Epithelial cell of prostate (primary cell): Measurements from ENCODE around the gene TGFBR1.

ENCODE experiments used
- DNase-seq: peaks from one replicate; pipeline ENCODE4 v3.0.0-alpha.2; 2011; ENCODE audit warnings: low read depth, low spot score
- H3K27ac ChIP-seq: fragments of 450-650 bp; 2 replicates; pipeline ENCODE4 v1.5.1; 2017; ENCODE audit warnings: mild to moderate bottlenecking

TGFBR1 gene

DNA sequence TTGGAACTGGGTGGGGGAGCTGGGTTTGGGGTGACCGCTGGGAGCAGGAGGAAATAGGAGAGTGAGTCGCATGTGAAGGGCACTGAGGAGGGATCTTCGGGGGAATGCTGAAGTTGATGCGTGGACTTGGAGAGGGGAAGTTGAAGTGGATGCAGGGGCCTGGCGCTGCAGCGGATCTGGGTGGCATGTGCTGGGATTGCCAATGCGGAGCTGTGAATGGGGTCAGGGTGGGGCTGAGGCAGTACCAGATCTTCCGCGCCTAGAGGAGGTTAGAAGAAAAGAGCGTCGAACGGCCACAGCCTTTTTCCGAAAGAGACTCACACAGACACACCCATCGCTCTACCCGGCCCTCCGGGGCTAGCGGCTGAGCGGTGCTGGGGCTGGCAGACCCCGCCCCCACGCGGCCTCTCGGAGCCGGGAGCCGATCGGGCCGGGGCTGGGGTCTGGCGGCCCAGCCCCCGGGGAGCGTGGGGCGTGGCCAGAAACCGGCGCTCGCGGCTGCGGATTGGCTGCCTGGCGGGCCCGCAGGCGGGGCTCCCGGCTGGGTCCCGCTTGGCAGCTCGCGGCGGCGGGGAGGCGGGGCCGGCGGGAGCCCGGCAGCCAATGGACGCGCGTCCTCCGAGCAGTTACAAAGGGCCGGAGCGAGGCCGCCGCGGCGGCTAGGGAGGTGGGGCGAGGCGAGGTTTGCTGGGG, at the start of gene TGFBR1:
TGFBR1 (plus strand) TSS at position 655 of the 693 bp plus-strand sequence. CDS start 93 bp downstream, outside the sequence.
- peak; percentile 60 for DNase-seq
- peak within 1 kb of the TSS; percentile 88 for H3K27ac ChIP-seq

DNA sequence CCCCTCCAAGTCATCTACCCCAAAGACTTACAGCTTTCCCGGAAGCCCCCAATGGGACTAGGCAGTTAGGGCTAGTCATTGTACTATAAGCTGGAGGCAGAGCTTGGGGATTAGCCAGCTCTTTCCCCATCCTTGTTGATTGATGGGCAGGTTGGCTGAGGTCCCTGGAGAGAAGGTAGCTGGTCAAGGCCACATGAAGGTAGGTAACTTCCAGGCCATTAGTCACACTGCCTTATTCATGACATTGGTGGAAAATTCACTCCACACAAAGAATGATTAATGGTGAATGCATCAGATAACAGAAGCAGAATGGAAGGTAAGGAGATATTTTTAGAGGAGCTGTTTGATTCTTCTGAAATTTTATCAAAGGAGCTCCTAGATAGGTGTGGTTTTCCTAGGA, 49.5 kb upstream of the TGFBR1 start:
- H3K27ac ChIP-seq: peak overlapping the region; percentile 20

DNA sequence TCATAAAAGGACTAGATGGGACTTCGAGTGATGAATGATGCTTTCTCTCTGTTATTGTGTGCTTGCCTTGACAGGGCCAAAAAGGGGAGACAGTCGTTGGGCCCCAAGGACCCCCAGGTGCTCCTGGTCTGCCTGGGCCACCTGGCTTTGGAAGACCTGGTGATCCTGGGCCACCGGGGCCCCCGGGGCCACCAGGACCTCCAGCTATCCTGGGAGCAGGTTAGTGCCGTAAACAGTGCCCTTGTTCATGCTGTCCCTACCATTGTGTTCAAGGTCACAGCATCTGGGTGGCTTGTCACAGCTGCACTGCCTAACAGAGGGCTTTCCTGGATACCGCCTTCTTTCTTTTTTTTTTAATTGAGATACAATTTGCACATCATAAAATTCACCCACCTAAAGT, 48.7 kb upstream of the TGFBR1 start:
- H3K27ac ChIP-seq: no peak overlapping the region
- DNase-seq: no peak

More for the DNA sequence above, 49.5 kb upstream of the TGFBR1 start:
- DNase-seq: peak; percentile 72

DNA sequence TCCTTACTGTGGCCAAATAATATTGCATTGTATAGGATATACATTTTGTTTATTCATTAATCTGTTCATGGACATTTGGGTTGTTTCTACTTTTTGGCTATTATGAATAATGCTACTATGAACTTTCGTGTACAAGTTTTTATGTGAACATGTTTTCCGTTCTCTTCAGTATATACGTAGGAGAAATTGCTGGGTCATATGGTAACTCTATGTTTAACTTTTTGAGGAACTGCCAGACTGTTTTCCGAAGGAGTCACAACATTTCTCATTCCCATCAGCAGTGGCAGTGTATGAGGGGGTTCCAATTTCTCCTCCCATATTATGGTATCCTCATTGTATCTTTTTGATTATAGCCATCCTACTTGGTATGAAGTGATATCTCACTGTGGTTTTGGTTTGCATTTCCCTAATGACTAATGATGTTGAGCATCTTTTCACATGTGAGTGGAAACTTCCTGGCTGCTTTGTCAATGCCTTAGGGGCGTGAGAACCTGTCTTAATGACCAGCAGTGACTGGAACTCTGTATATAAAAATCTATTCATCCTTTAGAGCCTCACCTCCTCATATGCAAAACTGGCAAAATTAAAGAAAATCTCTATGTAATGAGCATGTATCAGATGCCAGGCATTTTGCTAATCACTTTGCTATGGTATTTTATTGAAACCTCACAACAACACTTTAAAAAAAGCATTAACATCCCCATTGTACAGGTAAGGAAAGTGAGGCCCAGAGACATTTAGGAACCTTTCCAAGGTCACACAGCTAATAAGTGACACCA, 47.8 kb upstream of the TGFBR1 start:
- DNase-seq: peak; percentile 58
- no peak overlapping the region for H3K27ac ChIP-seq

DNA sequence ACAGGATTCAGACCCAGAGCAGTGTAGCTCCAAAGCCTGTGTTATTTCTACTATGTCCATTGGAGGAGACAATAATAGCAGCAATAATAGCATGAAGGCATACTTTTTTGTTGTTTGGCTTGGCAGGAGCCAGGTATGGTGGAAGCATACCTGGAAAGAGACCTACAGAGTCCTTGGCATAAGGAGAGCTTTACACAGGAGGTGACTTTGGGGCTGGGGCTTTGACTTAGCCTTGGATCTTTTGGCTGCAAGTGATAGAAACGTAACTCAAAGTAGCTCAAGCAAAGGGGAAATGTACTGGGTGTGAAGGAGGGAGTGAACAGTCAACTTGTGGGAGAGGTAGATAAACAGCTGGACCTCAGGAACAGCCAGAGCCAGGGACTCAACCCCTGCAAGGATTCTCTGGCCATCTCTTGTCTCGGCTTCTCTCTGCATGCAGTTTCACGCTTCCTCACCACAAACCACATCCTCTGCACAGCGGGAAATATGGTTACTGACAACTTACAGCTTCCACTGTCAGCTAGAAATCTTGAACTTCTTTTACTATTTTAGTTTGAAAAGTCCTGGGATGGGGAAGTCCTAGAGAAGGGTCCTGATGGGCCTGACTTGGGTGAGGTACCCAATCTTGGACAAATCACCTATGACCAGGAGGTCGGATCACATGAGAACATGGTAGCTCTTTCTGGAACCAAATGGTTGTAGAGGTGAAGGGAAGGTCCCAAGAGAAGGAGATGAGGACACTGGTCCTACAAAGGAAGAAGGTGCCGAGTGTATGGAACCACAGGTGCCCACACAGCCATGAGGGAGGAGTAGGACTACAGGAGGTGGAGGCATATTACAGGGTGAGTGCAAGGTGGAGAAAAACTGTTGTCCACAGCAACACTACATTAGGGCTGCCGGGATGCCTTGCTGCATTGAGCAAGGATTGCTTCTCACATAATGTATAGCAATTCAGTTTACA, 47.0 kb upstream of the TGFBR1 start:
- H3K27ac ChIP-seq: no peak overlapping the region
- no peak for DNase-seq

DNA sequence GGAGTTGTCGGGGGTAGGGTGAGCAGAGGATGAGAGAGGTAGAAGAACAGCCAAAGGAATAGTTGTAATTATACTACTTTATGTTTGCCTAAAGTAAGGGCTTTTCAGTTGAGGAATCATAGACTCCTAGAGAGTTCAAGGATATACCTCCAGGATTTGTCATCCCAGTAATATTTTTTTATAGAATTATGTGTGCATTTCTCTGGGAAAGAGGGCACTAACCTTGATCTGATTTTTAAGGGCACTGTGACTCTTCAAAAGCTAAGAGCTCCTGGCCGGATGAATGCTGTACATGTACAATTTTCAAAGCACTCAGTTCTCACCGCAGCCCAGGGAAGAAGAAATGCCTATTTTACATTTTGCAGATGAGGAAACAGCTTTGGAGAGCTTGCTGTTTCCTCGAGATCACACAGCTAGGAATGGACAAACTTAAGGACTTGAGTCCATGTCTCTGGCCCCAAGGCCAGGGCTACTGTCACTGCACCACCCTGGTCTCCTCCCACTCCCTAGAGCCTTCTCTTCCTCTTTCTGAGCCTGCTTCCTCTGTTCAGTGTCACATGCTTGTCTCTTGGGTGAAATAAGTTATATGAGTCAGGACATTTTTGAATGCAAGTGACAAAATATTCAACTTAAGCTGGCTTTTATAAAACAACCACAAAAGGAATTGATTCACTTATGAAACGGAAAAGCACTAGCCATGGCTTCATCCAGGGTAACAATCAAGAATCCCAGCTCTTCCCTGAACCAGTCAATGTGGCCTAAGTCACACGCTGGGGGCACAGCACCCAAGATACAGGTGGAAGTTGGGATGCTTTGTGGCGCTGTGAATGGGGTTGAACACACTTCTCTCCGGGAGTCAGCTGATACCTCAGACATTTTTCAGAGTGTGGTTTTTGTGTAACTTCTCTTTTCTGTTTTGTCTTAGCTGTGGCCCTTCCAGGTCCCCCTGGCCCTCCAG, 45.7 kb upstream of the TGFBR1 start:
- DNase-seq: no peak
- no peak overlapping the region for H3K27ac ChIP-seq

DNA sequence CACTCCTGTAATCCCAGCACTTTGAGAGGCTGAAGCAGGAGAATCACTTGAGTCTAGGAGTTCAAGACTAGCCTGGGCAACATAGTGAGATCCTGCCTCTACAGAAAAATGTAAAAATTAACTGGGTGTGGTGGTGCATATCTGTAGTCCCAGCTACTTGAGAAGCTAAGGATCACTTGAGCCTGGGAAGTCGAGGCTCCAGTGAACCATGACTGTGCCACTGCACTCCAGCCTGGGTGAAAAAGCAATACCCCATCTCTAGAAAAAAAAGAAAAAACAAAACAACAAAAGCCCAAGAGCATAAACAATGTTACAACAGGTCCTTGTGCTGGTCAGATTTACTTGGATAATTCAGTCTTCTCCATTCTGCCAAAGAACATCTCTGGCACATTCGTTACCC, 44.3 kb upstream of the TGFBR1 start:
- H3K27ac ChIP-seq: no peak overlapping the region
- no peak for DNase-seq

DNA sequence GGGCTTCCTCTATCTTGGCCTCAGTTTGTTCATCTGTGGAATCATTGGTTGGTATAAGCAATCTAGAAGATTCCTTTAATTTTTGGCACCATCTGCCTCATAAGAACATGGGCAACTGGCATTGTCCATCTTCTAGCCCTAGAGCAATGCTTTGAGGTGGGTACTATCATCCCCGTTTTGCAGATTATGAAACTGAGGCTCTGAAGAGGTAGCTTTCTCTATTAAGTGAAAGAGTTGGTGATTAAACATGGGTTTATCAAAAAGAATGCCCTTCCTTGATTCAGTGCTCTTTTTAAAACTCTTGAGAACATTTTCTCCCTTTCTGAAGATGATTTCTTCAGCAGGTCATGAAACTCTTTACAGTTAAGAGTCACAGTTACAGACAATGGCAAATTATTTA, 42.4 kb upstream of the TGFBR1 start:
- no peak for DNase-seq
- H3K27ac ChIP-seq: no peak overlapping the region

DNA sequence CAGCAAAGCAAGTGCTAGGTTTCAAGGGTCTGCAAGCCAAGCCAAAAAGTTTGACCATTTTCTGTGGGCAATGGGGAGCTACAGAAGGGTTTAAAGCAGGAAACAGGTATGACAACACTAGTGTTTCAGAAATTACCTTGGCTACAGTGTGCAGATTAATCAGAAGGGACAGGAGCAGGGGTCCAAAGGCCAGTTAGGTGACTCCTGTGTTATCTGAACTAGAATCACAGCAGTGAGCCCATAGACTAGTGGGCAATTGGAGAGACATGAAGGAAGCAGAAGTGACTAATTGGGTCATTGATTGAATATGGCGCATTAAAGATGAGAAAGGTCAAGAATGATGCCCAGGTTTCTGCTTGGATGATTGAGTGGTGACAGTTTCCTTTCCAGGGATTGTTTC, 41.4 kb upstream of the TGFBR1 start:
- H3K27ac ChIP-seq: no peak overlapping the region
- no peak for DNase-seq

DNA sequence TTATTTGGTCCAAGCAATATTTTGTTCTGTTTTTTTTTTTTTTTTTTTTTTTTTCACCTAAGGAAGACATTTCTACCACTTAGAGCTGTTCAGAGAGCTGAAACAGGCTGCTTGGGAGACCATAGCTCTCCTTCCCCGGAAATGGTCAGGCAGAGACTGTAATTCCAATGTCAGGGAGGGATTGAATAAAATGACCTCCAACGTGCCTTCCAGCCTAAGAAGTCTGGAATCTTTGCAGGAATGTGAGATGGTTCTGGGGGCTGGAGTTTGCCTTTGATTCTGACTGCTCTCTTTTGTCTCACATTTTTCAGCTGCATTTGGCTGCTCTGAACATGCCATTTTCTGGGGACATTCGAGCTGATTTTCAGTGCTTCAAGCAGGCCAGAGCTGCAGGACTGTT, 38.3 kb upstream of the TGFBR1 start:
- no peak for DNase-seq
- no peak overlapping the region for H3K27ac ChIP-seq

DNA sequence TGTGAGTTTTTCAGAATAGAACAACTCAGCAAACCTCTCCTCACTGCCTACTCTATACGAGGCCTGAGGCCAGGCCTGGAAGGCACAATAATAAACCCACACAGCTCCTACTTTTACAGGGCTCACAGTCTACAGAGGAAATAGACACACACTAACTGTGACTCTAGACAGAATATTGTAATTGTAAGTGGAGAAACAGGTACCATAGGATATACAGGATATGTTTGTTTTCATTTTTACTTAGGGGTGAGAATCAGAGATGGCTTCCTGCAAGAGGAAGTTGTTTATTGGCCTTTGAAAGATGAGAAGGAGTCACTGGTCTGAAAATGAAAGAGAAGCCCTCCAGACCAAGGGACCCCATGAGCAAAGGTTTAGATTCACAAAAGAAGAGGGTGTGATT, 35.8 kb upstream of the TGFBR1 start:
- DNase-seq: no peak
- H3K27ac ChIP-seq: no peak overlapping the region

DNA sequence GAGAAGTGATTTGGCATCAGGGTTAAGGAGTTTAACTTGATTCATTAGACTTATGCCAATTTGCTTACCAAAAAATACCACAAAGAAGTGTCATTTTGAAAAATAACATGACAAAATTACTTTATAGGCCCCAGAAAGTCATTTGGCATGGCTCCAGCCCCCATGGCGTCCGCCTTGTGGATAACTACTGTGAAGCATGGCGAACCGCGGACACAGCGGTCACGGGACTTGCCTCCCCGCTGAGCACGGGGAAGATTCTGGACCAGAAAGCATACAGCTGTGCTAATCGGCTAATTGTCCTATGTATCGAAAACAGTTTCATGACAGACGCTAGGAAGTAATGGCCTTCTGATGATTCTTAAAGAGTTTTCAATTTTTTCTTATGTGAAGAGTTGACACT, 35.4 kb upstream of the TGFBR1 start:
- no peak for DNase-seq
- H3K27ac ChIP-seq: no peak overlapping the region

DNA sequence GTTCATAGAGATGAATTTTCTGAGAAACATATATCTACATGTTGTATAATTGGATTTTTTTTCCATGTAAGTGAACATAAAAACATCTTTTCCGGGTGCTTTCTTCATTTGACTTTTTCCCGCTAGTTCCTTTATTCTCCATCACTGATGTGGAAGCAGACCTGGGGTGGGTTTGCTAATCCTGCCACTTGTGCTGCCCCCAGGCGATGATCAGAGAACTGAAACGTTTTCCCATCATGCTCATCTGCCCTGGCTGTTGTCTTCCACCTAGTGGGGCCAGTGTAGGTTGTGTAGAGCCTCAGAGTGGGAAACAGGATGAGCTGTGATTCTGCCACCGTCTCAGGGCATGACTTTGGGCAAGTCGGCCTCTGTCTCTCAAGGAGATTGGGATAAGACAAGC, 34.2 kb upstream of the TGFBR1 start:
- no peak for DNase-seq
- no peak overlapping the region for H3K27ac ChIP-seq

DNA sequence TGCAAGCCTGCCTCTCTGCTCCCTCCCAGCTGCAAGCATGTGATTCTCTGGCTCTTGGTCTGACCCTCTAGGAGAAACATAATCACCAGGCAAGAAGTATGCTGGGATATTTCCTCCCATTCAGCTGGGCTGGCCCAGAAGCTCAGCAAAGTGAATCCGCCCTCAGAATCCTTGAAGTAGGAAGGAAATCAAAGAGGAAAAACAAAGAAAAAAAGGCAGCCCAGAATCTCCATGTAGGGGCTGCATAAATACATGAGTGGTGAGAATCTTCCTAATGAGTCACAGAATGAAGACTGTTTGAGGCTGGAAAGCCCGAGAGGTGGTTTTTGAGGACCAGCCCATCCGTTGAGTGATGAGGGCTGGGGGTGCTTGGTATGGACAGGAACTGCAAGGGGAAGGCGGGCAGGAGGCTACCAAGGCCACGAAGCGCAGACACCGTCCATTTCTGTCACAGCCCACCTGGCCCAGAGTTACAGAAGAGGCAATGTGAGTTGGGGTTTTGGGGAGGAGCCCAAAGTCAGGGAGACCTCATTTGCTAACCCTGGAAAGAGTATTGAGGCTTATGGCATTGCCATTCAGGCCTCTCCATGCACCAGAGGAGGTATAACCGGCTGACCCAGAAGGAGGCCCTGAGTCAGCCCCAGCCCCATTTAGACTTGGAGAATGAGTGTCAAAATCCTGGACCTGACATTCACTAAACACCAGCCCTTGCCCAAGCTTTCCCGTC, 33.4 kb upstream of the TGFBR1 start:
- no peak for DNase-seq
- H3K27ac ChIP-seq: no peak overlapping the region

DNA sequence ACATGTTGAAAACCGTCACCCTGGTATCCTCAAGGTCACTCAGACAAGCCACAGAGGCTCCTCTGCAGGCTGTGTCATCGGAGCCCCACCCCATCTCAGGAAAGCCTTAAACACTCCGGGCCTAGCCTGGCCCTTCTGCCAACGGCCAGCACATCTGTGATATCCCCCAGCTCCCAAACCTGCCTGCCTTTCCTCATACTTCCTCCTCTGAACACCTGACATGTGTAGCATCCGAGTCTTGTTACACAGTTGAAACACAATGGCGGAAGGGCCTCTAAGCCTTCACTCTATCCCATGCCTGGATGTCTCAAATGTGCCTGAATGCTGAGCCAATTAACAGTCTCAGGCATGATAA, 32.9 kb upstream of the TGFBR1 start:
- no peak overlapping the region for H3K27ac ChIP-seq
- no peak for DNase-seq

DNA sequence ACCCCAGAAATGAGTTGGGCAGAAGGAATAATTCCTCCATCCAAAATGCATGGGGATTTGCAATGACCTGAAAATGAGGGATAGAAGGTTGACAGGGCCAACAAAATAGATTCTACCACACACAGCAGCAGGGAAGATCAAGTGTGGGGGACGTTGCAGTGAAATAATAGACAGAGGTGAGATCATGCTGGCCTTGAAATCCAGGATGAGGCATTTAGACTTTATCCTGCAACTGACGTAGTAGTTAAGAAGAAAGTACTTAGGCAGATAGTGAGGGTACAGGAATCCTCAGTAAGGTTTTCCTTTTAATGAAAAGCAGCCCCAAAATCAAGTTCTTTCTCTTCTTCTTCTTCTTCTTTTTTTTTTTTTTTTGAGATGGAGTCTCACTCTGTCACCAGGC, 31.6 kb upstream of the TGFBR1 start:
- H3K27ac ChIP-seq: no peak overlapping the region
- no peak for DNase-seq

DNA sequence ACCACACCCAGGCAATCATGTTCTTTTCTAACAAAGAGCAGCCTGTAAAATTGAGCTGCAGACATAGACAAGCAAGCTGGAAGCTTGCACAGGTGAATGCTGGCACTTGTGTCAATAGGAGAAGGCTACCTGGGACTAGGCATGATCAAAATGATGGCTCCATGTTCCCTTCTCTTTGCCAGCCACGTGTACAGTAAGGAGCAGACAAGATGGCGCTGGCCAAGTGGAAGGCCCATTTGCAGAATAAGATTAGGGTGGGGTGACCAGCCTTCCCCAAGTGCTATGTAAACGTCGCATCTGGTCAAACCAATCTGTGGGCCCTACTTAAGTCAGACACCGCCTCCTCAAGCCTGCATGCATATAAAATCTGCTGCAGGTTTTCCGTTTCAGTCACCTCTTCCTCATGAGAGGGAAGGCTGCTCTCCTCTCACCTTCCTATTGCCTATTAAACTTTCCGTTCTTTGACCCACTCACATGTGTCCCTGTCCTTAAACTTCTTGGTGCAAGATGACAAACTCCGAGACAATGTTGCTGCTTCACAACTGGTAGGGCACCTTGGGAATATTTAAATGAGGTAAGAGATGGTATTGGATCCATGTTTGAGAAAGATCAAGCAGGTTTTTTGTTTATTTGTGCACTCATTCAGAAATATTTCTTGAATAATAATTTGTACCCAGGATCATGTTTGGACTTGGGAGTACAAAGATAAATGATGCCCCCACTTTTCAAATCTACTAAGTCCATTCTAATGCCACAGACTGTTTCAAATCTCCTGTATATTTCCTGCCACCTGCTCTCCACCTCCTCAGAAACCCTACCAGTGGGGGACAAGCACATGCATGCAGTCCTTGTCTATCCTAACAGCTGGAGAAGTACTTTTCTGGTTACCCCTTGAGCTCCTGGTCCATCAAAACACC, 30.7 kb upstream of the TGFBR1 start:
- no peak for DNase-seq
- H3K27ac ChIP-seq: no peak overlapping the region

DNA sequence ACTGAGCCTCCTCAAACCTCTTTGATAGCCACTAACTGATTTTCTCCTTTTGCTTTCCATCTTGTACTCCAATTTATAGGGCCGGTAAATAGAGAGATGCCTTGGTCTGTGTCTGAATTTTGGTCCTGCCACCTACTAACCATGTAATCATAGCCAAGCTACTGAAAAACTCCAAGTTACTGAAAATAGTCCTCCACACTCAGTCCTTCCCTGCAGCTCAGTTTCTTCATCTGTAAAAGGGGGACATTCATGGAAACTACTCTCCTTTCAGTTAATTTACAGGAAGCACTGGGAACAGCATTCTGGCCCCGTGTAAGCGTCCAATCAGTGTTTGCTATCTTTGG, 30.0 kb upstream of the TGFBR1 start:
- no peak for DNase-seq
- H3K27ac ChIP-seq: no peak overlapping the region
